ENCODE measurements around the gene EGLN1. TPM values are rescaled to one million over a fixed set of nuclear protein-coding genes. Genes with fewer than 3 reads are reported as not detected.

Gene EGLN1
- total RNA-seq, 1 donor from 2014 or later, result 23.6 TPM

DNA sequence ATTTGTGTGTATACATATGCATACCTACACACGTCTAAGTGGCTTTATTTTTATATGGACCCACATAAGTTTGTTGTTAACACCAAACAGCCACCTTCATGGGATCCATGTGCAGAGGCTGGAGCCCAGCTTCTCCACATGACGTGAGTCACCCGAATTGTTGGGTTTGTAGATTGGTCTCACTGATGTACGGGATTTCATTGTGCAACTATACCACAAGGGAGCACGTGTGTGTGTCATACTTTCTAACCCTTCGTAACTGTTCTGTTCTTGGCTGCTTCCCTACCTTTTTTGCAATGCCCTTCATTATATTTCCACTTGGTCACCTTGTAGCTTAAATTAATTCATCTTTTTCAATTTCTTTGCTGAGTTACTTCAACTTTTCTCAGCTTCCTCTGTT, 63.0 kb downstream of the EGLN1 start:
- Histone ChIP-seq H3K36me3 (ENCODE audit: control insufficient read depth, insufficient read depth, low read length) (no peaks in the 10 kb centered on the region), H3K27me3 (ENCODE audit: control insufficient read depth, insufficient read depth, low read length) (no peaks in the 10 kb centered on the region), H3K4me3 (ENCODE audit: low read depth, low read length) (no peak overlapping the region)
- TF ChIP-seq, protein P1, sequence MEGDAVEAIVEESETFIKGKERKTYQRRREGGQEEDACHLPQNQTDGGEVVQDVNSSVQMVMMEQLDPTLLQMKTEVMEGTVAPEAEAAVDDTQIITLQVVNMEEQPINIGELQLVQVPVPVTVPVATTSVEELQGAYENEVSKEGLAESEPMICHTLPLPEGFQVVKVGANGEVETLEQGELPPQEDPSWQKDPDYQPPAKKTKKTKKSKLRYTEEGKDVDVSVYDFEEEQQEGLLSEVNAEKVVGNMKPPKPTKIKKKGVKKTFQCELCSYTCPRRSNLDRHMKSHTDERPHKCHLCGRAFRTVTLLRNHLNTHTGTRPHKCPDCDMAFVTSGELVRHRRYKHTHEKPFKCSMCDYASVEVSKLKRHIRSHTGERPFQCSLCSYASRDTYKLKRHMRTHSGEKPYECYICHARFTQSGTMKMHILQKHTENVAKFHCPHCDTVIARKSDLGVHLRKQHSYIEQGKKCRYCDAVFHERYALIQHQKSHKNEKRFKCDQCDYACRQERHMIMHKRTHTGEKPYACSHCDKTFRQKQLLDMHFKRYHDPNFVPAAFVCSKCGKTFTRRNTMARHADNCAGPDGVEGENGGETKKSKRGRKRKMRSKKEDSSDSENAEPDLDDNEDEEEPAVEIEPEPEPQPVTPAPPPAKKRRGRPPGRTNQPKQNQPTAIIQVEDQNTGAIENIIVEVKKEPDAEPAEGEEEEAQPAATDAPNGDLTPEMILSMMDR (IDR thresholded peaks at IDR 0.05; ENCODE audit: insufficient read depth, low read length, poor library complexity, severe bottlenecking), result no peak
- no peak for DNase-seq (ENCODE audit: low read depth)

DNA sequence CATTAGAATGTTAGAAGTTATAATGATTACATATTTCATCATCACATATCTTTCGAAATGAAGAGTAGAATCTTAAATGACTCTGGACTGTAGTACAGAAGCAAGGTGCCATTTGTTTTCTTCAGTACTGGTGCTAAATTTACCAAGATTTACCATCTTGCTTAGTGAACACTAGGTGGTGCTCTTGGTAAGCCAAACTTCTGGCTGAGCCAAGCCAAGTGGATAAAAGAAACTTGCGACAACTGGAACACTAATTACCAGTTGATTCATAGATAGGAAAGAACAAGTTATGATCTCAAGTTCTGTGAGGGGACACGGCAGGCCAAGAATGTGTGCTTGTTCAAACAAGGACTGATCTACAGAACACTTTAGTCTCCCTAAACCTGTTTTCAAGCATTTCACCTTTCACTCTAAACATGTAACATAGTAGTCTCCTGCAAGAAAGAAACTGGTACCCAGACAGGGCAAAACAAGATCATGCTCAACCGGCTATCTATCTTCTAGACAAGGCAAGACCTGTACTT, 64.2 kb downstream of the EGLN1 start:
- TF ChIP-seq, protein P1 (IDR thresholded peaks at IDR 0.05; ENCODE audit: insufficient read depth, low read length, poor library complexity, severe bottlenecking), result peak; percentile 70
- no peaks in the 10 kb centered on the region for H3K27me3 ChIP-seq (ENCODE audit: control insufficient read depth, insufficient read depth, low read length)
- H3K36me3 ChIP-seq (ENCODE audit: control insufficient read depth, insufficient read depth, low read length), result no peaks in the 10 kb centered on the region
- H3K4me3 ChIP-seq (ENCODE audit: low read depth, low read length), result no peak overlapping the region
- DNase-seq (ENCODE audit: low read depth), result no peak

DNA sequence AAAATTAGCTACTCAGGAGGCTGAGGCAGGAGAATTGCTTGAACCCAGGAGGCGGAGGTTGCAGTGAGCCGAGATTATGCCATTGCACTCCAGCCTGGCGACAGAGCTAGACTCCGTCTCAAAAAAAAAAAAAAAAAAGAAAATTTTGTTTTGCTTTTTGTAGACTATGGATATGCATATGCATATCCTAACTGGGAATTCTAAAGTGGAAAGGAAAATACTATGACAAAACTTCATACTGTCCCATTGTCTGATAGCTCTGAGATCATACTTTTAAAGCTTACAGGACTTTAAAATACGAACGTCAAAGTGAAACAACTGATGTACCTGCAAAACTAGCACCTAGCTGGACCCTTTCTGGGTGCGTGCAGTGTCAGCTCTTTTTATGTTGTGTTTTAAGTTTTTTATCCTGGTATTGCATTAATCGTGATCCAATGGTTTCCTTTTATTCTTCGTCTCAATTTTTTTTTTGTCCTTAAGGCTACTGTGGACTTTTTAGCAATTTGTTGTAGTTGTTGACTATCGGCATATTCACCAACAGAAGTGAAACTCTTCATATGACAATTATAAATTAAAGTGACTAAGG, 64.8 kb downstream of the EGLN1 start:
- Histone ChIP-seq H3K4me3 (ENCODE audit: low read depth, low read length) (no peak overlapping the region), H3K36me3 (ENCODE audit: control insufficient read depth, insufficient read depth, low read length) (no peaks in the 10 kb centered on the region), H3K27me3 (ENCODE audit: control insufficient read depth, insufficient read depth, low read length) (no peaks in the 10 kb centered on the region)
- no peak for DNase-seq (ENCODE audit: low read depth)
- TF ChIP-seq, protein P1 (IDR thresholded peaks at IDR 0.05; ENCODE audit: insufficient read depth, low read length, poor library complexity, severe bottlenecking), result no peak

DNA sequence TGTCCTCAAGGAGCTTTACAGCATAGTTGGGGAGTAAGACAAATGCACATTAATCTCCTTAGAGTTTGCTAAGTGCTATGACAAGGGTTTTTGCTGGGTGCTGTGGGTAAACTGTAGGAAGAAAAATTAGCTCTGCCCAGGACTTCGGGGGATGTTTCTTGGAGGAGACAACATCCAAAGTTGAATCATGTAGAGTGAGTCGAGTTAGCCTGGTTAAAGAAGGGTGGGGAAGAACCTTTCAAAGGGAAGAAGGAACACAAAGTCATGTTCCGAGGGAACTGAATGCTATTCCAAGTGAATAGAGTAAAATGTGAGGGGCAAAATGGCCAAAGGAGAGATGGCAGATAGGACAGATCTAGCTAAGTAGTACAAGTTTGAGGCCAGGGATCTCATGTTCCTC, 66.9 kb downstream of the EGLN1 start:
- no peaks in the 10 kb centered on the region for H3K27me3 ChIP-seq (ENCODE audit: control insufficient read depth, insufficient read depth, low read length)
- no peak for DNase-seq (ENCODE audit: low read depth)
- TF ChIP-seq, protein P1 (IDR thresholded peaks at IDR 0.05; ENCODE audit: insufficient read depth, low read length, poor library complexity, severe bottlenecking), result no peak
- no peaks in the 10 kb centered on the region for H3K36me3 ChIP-seq (ENCODE audit: control insufficient read depth, insufficient read depth, low read length)
- H3K4me3 ChIP-seq (ENCODE audit: low read depth, low read length), result no peak overlapping the region

DNA sequence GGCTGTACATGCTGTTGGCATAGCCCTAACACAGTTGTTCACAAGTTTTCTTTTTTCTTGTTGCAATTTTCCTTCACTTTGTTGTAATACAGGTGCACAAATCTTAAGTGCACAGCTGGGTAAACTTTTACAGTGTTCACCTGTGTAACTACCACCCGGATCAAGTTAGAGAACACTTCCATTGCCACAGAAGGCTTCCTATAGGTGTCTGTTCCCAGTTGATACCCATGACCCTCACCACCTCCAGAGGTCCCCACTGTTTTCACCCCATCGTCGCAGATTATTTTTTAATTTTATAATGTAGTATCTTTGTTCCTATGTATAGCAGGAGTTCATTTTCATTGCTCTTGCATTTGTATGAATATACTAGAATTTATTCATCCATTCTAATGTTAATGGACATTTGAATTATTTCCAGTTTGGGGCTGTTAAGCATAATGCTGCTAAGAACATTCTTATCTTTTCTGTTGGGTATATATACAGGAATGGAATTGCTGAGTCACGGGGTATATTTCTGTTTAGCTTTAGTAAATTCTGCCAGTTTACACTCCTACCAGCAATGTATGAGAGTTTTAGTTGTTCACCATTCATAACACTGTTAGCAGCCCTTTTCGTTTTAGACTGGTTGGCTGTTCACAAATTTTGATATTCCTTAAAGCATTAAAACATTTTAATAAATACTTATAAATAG, 67.6 kb downstream of the EGLN1 start:
- H3K36me3 ChIP-seq (ENCODE audit: control insufficient read depth, insufficient read depth, low read length), result no peaks in the 10 kb centered on the region
- no peak for DNase-seq (ENCODE audit: low read depth)
- TF ChIP-seq, protein P1 (IDR thresholded peaks at IDR 0.05; ENCODE audit: insufficient read depth, low read length, poor library complexity, severe bottlenecking), result no peak
- no peaks in the 10 kb centered on the region for H3K27me3 ChIP-seq (ENCODE audit: control insufficient read depth, insufficient read depth, low read length)
- no peak overlapping the region for H3K4me3 ChIP-seq (ENCODE audit: low read depth, low read length)
